PFSK-1 (cell line): ENCODE data around the gene FTSJ3.

Experiments used
- POLR2AphosphoS5 ChIP-seq: IDR thresholded peaks from 2 replicates; pipeline ENCODE4 v1.6.1; 2012; ENCODE audit warnings: low read depth, mild to moderate bottlenecking, control low read depth, low read length, moderate library complexity
- SIN3A ChIP-seq: IDR thresholded peaks from 2 replicates; pipeline ENCODE4 v1.6.1; 2012; ENCODE audit warnings: mild to moderate bottlenecking, low read length, moderate library complexity, borderline replicate concordance; ENCODE audit not compliant: insufficient read depth
- TAF1 ChIP-seq: IDR thresholded peaks from 2 replicates; pipeline ENCODE4 v1.6.1; 2012; ENCODE audit warnings: low read length, control low read depth, borderline replicate concordance; ENCODE audit not compliant: insufficient read depth
- TF ChIP-seq, protein P1 (sequence below), 2 experiments: IDR thresholded peaks; 2 replicates each; pipeline versions ENCODE4 v1.6.1 to v1.8.0; 2011 to 2012; ENCODE audit warnings: low read depth in 2 of 2, low read length in 2 of 2, control low read depth in 1 of 2, inconsistent platforms in 1 of 2, mild to moderate bottlenecking in 1 of 2, moderate library complexity in 1 of 2; ENCODE audit not compliant: insufficient read depth in 1 of 2

DNA sequence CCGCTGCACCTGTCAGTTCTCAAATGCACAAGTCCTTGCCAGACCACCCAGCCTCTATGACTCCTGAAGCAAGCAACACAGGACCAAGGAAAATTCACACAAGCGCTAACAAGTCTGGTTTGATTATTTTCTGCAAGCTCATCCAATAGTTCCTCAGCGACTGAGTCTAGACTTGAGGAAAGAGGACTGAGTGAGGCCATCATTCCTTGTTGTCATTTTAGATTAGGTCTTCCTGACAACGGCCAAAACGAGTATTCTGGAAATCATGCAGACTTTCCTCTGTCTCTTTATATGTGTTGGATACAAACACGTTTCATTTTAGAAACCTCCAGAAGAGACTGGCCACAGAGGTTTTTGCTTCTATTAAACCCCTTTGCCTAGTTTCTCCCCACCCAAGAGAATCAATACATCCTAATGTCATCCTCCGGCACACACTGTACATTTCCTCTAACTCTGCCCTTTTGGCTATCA is 54.6 kb downstream of the FTSJ3 start:
- TF ChIP-seq TAF1 (no peak), POLR2AphosphoS5 (no peak), SIN3A (no peak)
- TF ChIP-seq, protein P1, sequence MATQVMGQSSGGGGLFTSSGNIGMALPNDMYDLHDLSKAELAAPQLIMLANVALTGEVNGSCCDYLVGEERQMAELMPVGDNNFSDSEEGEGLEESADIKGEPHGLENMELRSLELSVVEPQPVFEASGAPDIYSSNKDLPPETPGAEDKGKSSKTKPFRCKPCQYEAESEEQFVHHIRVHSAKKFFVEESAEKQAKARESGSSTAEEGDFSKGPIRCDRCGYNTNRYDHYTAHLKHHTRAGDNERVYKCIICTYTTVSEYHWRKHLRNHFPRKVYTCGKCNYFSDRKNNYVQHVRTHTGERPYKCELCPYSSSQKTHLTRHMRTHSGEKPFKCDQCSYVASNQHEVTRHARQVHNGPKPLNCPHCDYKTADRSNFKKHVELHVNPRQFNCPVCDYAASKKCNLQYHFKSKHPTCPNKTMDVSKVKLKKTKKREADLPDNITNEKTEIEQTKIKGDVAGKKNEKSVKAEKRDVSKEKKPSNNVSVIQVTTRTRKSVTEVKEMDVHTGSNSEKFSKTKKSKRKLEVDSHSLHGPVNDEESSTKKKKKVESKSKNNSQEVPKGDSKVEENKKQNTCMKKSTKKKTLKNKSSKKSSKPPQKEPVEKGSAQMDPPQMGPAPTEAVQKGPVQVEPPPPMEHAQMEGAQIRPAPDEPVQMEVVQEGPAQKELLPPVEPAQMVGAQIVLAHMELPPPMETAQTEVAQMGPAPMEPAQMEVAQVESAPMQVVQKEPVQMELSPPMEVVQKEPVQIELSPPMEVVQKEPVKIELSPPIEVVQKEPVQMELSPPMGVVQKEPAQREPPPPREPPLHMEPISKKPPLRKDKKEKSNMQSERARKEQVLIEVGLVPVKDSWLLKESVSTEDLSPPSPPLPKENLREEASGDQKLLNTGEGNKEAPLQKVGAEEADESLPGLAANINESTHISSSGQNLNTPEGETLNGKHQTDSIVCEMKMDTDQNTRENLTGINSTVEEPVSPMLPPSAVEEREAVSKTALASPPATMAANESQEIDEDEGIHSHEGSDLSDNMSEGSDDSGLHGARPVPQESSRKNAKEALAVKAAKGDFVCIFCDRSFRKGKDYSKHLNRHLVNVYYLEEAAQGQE (IDR thresholded peaks at IDR 0.05; ENCODE audit: insufficient read depth in 1 of 2, low read depth in 2 of 2, low read length in 2 of 2), result no peak
